ENCODE data around the gene TMEM178B.

DNA sequence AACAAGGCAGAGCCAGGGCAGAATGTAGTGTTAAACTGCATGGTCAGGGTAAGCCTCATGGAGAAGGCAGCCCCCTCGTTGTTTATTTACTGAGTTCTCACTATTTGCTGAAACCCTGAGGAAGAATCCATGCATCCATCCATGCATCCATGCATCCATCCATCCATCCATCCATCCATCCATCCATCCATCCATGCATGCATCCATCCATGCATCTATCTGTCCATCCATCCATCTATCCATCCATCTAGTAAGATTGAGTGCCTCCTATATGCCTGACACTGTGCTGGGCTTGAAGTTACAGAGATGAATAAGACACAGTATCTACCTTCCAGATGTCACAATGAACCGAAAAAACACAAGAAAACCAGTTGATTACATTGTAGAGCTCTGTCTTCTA is 275.9 kb downstream of the TMEM178B start:
- TF ChIP-seq, protein P1, sequence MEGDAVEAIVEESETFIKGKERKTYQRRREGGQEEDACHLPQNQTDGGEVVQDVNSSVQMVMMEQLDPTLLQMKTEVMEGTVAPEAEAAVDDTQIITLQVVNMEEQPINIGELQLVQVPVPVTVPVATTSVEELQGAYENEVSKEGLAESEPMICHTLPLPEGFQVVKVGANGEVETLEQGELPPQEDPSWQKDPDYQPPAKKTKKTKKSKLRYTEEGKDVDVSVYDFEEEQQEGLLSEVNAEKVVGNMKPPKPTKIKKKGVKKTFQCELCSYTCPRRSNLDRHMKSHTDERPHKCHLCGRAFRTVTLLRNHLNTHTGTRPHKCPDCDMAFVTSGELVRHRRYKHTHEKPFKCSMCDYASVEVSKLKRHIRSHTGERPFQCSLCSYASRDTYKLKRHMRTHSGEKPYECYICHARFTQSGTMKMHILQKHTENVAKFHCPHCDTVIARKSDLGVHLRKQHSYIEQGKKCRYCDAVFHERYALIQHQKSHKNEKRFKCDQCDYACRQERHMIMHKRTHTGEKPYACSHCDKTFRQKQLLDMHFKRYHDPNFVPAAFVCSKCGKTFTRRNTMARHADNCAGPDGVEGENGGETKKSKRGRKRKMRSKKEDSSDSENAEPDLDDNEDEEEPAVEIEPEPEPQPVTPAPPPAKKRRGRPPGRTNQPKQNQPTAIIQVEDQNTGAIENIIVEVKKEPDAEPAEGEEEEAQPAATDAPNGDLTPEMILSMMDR (IDR thresholded peaks at IDR 0.05) = no peak
- TF ChIP-seq EP300 (IDR thresholded peaks at IDR 0.05) = no peak
- TF ChIP-seq POLR2A (IDR thresholded peaks at IDR 0.05) = no peak

Data from ovary (tissue), 3 donors.